Measurements from ENCODE around the gene SH3BP4.
"Not testable (repeated sequence)": the region's sequence is repeated elsewhere in the genome, so short reads cannot be mapped to it uniquely, and the experiment has no call there.

SH3BP4 gene

DNA sequence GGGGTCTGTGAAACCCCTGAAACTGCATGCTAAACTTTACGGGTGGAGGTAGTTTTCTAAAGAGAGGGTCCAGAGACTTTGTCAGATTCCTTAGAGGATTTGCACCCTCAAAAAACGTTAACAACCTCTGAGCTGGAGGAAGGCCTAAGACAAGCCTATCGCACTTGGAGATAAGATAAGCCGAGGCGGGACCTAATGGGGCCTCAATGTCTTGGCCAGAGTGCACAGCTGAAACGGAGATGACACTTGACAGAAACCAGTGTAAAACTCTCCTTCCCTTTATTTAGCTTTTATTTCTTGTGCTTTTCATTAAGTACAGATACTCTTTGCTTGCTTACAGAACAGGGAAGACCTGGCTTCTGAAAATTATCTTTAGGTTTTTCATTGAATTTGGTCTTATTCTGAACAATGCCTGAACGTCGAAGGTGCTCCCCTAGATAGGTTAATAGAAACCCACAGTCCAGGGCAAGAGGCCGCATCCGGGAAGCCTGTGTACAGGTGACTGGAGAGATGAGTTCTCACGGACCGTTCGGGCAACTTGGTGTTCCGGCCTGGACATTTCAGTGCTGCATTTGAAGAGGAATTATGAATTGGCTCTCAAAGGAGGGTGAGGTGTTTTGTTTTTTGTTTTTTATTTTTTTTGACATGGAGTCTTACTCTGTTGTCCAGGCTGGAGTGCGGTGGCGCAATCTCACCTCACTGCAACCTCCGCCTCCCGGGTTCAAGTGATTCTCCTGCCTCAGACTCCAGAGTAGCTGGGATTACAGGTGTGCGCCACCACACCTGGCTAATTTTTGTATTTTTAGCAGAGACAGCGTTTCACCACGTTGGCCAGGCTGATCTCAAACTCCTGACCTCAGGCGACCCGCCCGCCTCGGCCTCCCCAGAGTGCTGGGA, 49.7 kb downstream of the SH3BP4 start:
- DNase-seq = no peak

GRCh38 chr2:235002198-235003095, 50.6 kb downstream of the SH3BP4 start:
- no peak for DNase-seq

DNA sequence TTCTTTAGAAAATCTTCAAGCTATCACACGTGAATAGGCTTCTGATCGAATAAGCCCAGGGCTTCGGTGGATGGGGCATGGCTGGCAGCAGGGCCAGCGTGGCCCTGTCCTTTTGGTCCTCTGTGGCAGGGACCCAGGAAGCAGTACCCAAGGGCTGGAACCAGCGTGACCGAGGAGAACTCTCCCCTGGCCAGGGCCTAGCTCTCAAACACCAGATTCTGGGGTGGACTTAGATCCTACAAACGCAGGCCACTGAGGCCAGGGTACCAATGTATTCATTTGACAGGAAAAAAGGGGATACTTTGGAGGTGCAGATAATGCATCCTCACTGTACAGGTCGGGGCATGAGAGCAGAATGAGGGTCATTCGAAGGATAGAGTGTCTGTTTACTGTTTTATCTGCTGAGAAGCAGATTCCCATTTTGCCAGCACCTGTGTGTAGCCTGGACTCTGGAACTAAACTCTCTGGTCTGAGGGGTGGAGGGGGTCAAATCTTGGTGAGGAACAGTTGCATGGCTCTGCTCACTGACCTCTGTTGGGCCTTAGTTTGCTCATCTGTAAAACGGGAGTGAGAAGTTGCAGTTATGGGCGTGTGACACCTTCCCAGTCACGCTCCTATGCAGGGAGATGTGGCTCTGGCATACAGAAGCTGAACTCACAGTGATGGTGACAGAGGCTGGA, 51.4 kb downstream of the SH3BP4 start:
- DNase-seq = no peak

- no peak for DNase-seq
Observed at GRCh38 chr2:235004329-235004903, 52.6 kb downstream of the SH3BP4 start.

GRCh38 chr2:235005023-235005422, 53.2 kb downstream of the SH3BP4 start:
- DNase-seq = no peak

- no peak for DNase-seq
Observed at GRCh38 chr2:235005603-235006259, 53.9 kb downstream of the SH3BP4 start.

GRCh38 chr2:235006461-235006860, 54.6 kb downstream of the SH3BP4 start:
- DNase-seq = no peak

DNA sequence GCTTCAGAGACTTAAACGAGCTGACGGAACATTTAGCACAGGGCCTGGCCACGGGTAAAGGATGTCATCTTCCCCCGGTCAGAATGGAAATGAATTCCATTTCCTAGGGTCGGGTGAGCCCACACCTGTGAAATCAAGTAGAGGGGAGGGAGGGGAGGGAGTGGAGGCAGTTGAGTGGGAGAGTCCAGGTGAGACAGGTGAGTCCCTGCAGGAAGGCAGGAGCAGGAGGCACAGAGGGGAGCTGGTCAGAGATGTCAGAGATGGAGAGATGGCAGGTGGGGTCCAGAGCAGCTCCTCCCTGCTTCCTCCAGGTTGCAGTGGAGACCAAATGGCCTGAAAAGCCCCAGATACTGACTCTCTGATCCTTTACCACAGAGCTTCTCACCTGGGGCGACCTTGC, 55.2 kb downstream of the SH3BP4 start:
- DNase-seq = no peak

DNA sequence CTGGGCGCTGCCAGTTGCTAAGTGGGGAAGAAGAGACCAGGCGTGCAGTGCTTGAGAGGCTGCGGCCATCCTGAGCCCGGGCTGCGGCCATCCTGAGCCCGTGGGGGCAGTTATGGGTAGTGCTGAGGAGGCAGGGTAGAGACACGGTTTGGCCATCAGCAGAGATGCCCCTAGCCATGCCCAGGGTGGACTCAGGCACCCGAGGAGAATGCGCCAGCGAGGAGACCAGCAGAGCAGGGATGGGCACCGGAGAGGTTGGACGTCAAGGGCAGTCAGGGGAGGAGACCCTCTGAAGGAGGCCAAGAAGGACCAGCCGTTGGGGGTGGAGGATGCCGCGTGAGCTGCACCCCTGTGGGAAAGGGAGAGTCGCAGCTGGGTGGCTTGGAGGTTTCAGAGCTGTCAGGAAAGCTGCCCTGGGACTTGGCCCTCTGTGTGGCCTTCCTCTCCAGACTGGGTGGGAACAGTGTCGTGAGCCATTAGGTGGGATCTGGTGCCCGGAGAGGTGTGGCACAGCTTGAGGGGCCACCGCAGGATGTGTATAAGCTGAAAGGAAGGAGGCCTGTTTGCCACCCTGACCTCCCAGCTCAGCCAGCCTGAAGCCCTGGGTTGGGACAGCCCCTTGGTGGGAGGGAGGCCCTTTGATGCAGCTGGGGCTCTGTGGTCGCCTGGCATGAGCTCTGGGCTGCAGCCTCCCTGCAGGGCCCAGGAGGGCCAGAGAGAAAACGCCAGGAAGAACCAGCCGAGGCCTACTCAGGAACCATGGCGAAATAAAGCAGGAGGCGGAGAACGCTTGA, 56.0 kb downstream of the SH3BP4 start:
- DNase-seq = no peak

- no peak for DNase-seq
Observed at GRCh38 chr2:235008584-235009044, 56.8 kb downstream of the SH3BP4 start.

GRCh38 chr2:235009081-235009480, 57.3 kb downstream of the SH3BP4 start:
- DNase-seq = no peak

DNA sequence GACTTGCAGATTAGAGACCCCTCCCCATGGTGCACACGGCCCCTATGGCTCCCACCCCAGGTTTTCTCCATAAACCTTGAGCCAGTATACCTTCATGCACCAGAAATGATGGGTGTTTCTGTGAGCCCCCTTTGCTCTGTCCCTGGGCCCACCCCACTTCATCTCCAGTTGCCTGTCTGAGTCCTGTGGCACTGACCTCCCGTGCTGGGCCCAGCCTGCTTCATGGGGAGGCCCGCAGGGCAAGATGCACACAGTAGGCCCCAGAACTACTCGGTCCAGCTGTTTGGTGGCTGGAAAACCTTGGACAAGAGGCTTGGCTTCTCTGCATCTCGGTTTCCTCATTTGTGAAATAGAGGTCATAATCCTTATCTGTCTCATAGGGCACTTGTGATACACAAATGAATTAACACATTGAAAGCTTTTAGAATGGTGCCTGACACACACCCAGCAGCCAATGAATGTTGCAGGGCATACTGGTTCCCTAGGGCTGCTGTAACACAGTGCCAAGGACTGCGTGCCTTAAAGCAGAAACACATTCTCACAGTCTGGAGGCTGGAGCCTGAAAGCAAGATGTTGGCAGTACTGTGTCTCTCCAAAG, 58.4 kb downstream of the SH3BP4 start:
- no peak for DNase-seq

GRCh38 chr2:235011607-235011928, 59.8 kb downstream of the SH3BP4 start:
- DNase-seq = no peak

- DNase-seq = no peak
Observed at GRCh38 chr2:235011929-235012631, 60.3 kb downstream of the SH3BP4 start.

DNA sequence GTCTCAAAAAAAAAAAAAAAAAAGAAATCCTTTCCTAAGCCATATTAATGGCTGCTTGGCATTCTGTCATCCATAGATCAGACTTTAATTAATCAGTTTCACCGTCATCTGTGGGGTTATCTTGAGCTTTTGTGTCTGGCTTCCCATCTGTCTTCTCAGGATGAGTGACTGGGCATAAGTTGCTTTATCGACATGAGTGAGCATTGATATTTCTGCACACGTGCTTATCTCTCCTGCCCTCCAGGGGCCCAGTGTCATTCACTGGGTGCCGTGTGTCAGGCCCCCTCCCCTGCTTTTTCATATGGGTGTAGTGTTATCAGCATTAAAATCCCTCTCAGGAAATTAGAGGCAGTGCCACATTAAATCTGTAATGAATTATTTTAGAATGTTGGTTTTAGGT, 65.6 kb downstream of the SH3BP4 start:
- DNase-seq = no peak

DNA sequence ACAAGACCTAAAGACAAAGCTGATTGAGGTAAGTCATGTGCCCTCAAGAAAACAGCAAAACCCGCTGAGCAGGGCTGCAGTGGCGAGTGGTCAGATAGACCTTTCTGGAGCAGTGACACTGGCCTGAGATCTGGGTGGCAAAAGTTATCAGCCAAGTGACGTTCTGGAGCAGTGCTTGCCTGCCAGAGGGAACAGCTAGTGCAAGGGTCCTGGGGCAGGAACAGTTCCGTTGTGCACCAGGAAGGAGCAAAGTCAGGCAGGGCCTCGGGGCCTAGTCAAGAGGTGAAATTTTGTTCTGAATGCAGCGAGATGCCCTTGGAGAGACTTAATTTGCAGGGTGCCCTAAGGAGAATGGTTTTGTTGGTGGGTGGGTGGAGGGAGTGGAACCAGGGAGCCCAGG, 67.0 kb downstream of the SH3BP4 start:
- DNase-seq = no peak

- DNase-seq = not testable (repeated sequence)
Observed at GRCh38 chr2:235020141-235020540, 68.3 kb downstream of the SH3BP4 start.

DNA sequence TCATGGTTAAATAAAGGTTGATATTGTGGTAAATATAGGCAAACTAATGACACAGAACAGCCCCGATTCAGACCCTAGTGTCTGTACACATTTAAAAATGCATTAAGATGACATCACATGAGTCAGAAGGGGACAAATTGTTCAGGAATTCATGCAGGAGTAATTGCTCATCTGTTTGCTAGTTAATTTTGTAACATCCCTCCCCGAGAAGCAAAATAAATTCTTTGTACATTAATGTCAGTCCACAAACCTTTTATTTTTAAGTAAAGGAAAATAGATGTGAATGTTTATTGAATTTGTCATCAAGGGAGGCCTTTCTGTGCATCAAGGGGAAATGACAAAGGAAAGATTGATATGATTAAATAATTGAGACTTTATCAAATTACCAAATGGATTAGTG, 69.9 kb downstream of the SH3BP4 start:
- no peak for DNase-seq

DNA sequence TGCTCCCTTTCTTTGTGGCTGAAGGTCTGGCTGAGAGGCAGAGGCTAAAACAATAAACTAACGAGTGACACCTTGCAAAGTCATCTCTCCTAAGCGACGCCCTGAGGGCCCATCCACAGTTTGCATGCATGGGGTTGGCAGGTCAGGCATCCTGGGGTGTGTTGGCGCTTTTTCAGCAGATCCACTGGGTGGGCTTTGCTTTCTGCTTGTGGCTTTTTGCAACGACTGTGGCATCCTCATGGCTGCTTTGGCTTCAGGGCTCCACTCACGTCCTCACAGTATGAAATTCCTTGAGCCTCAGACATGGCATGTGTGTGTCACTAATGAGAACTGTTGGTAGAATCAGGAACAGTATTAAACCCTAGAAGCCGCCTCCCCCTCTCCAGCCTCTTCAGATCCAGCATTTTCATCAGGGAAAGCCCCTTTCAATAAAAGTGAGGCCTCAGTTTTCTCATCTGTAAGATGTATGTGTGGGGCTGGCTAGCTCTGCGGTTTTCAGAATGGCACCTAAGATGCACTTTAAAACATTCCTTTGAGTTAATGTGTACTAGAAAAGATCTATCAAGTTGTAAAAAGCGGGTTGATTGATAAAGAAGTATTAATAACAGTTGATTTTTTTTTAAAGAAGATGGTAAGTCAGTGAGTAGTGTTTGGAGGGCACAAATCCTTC, 72.5 kb downstream of the SH3BP4 start:
- DNase-seq = no peak

Data from NCI-H1092 (cell line).